HL-60 (cell line): ENCODE measurements around the gene TLE3.

ENCODE experiments used
- GABPA ChIP-seq: IDR thresholded peaks from 2 replicates; pipeline ENCODE4 v1.6.1; 2012; ENCODE audit warnings: low read depth
- POLR2AphosphoS5 ChIP-seq: IDR thresholded peaks from 2 replicates; pipeline ENCODE4 v1.6.1; 2012; ENCODE audit warnings: low read depth
- SPI1 ChIP-seq: IDR thresholded peaks from 2 replicates; pipeline ENCODE4 v1.6.1; 2012; ENCODE audit warnings: low read depth, mild to moderate bottlenecking, borderline replicate concordance
- TF ChIP-seq, protein P1 (sequence below): IDR thresholded peaks from one replicate; pipeline ENCODE4 v1.5.1; 2011; ENCODE audit warnings: low read length, control low read depth, inconsistent platforms; ENCODE audit not compliant: insufficient read depth
- TF ChIP-seq, protein P2 (sequence below): IDR thresholded peaks from 2 replicates; pipeline ENCODE4 v1.6.1; 2012; ENCODE audit warnings: low read depth; ENCODE audit not compliant: insufficient replicate concordance

DNA sequence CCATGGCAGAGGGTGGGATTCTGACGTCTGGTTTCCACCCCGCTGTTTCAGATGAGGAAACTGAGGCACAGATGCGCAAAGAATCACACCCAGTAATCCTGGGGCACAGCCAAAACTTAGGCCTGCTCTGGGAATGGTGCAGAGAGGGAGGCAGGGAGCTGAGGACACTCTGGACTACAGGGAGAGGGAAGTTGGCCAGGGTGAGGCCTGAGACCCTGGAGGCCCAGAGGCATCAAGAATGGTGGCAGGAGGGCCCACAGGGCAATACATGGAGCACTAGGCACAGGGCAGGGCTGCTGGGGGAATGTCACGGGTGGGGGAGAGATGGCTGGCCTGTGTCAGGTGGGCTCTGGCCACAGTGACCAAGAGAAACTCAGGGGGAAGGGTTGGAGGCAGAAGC, 63.6 kb downstream of the TLE3 start:
- TF ChIP-seq, protein P1, sequence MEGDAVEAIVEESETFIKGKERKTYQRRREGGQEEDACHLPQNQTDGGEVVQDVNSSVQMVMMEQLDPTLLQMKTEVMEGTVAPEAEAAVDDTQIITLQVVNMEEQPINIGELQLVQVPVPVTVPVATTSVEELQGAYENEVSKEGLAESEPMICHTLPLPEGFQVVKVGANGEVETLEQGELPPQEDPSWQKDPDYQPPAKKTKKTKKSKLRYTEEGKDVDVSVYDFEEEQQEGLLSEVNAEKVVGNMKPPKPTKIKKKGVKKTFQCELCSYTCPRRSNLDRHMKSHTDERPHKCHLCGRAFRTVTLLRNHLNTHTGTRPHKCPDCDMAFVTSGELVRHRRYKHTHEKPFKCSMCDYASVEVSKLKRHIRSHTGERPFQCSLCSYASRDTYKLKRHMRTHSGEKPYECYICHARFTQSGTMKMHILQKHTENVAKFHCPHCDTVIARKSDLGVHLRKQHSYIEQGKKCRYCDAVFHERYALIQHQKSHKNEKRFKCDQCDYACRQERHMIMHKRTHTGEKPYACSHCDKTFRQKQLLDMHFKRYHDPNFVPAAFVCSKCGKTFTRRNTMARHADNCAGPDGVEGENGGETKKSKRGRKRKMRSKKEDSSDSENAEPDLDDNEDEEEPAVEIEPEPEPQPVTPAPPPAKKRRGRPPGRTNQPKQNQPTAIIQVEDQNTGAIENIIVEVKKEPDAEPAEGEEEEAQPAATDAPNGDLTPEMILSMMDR, result no peak
- TF ChIP-seq POLR2AphosphoS5 (no peak), SPI1 (no peak), GABPA (no peak)
- TF ChIP-seq, protein P2, sequence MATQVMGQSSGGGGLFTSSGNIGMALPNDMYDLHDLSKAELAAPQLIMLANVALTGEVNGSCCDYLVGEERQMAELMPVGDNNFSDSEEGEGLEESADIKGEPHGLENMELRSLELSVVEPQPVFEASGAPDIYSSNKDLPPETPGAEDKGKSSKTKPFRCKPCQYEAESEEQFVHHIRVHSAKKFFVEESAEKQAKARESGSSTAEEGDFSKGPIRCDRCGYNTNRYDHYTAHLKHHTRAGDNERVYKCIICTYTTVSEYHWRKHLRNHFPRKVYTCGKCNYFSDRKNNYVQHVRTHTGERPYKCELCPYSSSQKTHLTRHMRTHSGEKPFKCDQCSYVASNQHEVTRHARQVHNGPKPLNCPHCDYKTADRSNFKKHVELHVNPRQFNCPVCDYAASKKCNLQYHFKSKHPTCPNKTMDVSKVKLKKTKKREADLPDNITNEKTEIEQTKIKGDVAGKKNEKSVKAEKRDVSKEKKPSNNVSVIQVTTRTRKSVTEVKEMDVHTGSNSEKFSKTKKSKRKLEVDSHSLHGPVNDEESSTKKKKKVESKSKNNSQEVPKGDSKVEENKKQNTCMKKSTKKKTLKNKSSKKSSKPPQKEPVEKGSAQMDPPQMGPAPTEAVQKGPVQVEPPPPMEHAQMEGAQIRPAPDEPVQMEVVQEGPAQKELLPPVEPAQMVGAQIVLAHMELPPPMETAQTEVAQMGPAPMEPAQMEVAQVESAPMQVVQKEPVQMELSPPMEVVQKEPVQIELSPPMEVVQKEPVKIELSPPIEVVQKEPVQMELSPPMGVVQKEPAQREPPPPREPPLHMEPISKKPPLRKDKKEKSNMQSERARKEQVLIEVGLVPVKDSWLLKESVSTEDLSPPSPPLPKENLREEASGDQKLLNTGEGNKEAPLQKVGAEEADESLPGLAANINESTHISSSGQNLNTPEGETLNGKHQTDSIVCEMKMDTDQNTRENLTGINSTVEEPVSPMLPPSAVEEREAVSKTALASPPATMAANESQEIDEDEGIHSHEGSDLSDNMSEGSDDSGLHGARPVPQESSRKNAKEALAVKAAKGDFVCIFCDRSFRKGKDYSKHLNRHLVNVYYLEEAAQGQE, result no peak
